Measurements from ENCODE around the gene ACP2.

DNA sequence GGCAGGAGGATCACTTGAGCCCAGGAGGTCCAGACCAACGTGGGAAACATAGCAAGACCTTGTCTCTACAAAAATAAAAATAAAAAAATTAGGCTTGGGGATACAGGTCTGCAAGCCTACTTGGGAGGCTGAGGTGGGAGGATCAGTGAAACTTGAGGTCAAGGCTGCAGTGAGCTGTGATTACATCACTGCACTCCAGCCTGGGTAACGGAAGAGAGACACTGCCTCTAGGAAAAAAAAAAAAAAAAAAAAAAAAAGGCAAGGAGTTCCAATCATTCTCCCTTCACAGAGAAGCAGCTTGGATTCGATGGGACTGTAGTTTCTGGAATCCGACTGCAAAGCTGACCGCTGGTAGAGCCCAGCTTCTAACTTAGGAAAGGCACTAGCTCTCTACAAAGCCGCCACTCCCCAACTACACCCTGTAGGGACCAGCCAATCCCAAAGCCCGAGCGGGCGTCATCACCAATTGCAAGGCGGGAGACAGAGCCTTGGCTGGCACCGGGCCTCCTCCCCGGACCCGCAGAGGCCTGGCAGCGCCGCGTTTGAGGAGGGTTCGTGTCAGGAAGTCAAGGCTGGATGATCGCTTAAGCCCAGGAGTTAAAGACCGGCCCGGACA is 34.6 kb downstream of the ACP2 start:
- TF ChIP-seq, protein P1, sequence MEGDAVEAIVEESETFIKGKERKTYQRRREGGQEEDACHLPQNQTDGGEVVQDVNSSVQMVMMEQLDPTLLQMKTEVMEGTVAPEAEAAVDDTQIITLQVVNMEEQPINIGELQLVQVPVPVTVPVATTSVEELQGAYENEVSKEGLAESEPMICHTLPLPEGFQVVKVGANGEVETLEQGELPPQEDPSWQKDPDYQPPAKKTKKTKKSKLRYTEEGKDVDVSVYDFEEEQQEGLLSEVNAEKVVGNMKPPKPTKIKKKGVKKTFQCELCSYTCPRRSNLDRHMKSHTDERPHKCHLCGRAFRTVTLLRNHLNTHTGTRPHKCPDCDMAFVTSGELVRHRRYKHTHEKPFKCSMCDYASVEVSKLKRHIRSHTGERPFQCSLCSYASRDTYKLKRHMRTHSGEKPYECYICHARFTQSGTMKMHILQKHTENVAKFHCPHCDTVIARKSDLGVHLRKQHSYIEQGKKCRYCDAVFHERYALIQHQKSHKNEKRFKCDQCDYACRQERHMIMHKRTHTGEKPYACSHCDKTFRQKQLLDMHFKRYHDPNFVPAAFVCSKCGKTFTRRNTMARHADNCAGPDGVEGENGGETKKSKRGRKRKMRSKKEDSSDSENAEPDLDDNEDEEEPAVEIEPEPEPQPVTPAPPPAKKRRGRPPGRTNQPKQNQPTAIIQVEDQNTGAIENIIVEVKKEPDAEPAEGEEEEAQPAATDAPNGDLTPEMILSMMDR (conservative IDR thresholded peaks at IDR 0.05 in 1 of 2, IDR thresholded peaks at IDR 0.05 in 1 of 2; ENCODE audit: extremely low read depth in 1 of 2, insufficient read depth in 1 of 2, low read depth in 1 of 2, low read length in 2 of 2): no peak
- no peak for TF ChIP-seq EZH2 (IDR thresholded peaks at IDR 0.05; ENCODE audit: borderline replicate concordance, low read length)
